HG03280 (cell line): ENCODE results near the gene CDRT4.

Experiments
- ATAC-seq: cut with Tn5 transposase; IDR thresholded peaks from one replicate; pipeline ENCODE4 v1.9.1; 2021; ENCODE audit warnings: mild to moderate bottlenecking, moderate library complexity; ENCODE audit not compliant: unreplicated experiment

CDRT4 gene

GRCh38 chr17:15397620-15398019 is 69.8 kb downstream of the CDRT4 start:
- ATAC-seq: no peak

- ATAC-seq: no peak
Measured at GRCh38 chr17:15395091-15395490, 72.3 kb downstream of the CDRT4 start.

- ATAC-seq: no peak
Measured at GRCh38 chr17:15393414-15393813, 74.0 kb downstream of the CDRT4 start.

- no peak for ATAC-seq
Measured at GRCh38 chr17:15392326-15392741, 75.1 kb downstream of the CDRT4 start.

- ATAC-seq: no peak
Measured at GRCh38 chr17:15388356-15389041, 78.9 kb downstream of the CDRT4 start.

GRCh38 chr17:15386083-15386482 is 81.3 kb downstream of the CDRT4 start:
- no peak for ATAC-seq
